Hematopoietic multipotent progenitor cell (in vitro differentiated cells): ENCODE data around the gene CEP290. TPM values are rescaled to one million over a fixed set of nuclear protein-coding genes. Genes with fewer than 3 reads are reported as not detected.
"Not testable (repeated sequence)": the region's sequence is repeated elsewhere in the genome, so short reads cannot be mapped to it uniquely, and the experiment has no call there.

ENCODE experiments used
- DNase-seq, 3 donors: peaks; one replicate each; pipeline ENCODE4 v3.0.0-alpha.2; 2011 to 2015; ENCODE audit warnings: low read depth in 2 of 3, low spot score in 2 of 3
- small RNA-seq: library from RNA; depleted of rRNA; stranded (forward); fragments of <200 nt; gene quantifications from one replicate; pipeline ENCODE3, GENCODE V24; 2012
- total RNA-seq: library from RNA; depleted of rRNA; stranded (reverse); fragments of >200 nt; gene quantifications from one replicate; pipeline ENCODE4 v1.2.3, GENCODE V29; 2012

CEP290 gene
- total RNA-seq, 1 donor, result 15.1 TPM

GRCh38 chr12:88052686-88053085 is 89.2 kb downstream of the CEP290 start:
- DNase-seq, result peak in 1 of 3 donors; percentile 20

GRCh38 chr12:88044035-88044434 is 97.9 kb downstream of the CEP290 start:
- DNase-seq, result no peak

- no peak for DNase-seq
Measured at GRCh38 chr12:88037770-88038169, 104.1 kb downstream of the CEP290 start.

- no peak for DNase-seq
Measured at GRCh38 chr12:88036353-88036965, 105.4 kb downstream of the CEP290 start.

- DNase-seq, result peak in 1 of 3 donors; percentile 6
Measured at GRCh38 chr12:88035907-88036289, 106.0 kb downstream of the CEP290 start.

GRCh38 chr12:88035271-88035906 is 106.5 kb downstream of the CEP290 start:
- DNase-seq, result peak; percentile 63 to 90 (median 84)

- not testable (repeated sequence) for DNase-seq
Measured at GRCh38 chr12:88031161-88031560, 110.7 kb downstream of the CEP290 start.

GRCh38 chr12:88029093-88029665 is 112.7 kb downstream of the CEP290 start, which contains the start of gene C12orf50:
TSS of gene C12orf50 (minus strand) at chr12:88029401. CDS start at chr12:88026962, 2,439 bp downstream.
- DNase-seq, result no peak

GRCh38 chr12:88026196-88026595 is 115.7 kb downstream of the CEP290 start:
- DNase-seq, result no peak

- DNase-seq, result no peak
Measured at GRCh38 chr12:88017964-88018363, 123.9 kb downstream of the CEP290 start.

GRCh38 chr12:88015825-88016224 is 126.1 kb downstream of the CEP290 start:
- no peak for DNase-seq

GRCh38 chr12:88011755-88012154 is 130.1 kb downstream of the CEP290 start:
- no peak for DNase-seq

GRCh38 chr12:88006351-88006750 is 135.5 kb downstream of the CEP290 start:
- no peak for DNase-seq

- DNase-seq, result no peak
Measured at GRCh38 chr12:88001327-88001726, 140.6 kb downstream of the CEP290 start.

Small RNAs within 50 kb of the gene (small RNA-seq; reads per million reads assigned to genes)
- not detected for gene RNA5SP364

Other genes starting within 250 kb of the CEP290 start
- not detected for gene C12orf50, start 112.7 kb downstream of the CEP290 start, total RNA-seq
- gene TMTC3, start 219 bp upstream of the CEP290 start, total RNA-seq, result 5.9 TPM